ENCODE measurements around the gene MAT1A. TPM values are rescaled to one million over a fixed set of nuclear protein-coding genes. Genes with fewer than 3 reads are reported as not detected.

The MAT1A gene
- total and polyA plus RNA-seq, 2 of the 13 experiments (the other 11 are each of a cell fraction or from before 2014, with no cell fraction given): 57.1 to 76.9 TPM

DNA sequence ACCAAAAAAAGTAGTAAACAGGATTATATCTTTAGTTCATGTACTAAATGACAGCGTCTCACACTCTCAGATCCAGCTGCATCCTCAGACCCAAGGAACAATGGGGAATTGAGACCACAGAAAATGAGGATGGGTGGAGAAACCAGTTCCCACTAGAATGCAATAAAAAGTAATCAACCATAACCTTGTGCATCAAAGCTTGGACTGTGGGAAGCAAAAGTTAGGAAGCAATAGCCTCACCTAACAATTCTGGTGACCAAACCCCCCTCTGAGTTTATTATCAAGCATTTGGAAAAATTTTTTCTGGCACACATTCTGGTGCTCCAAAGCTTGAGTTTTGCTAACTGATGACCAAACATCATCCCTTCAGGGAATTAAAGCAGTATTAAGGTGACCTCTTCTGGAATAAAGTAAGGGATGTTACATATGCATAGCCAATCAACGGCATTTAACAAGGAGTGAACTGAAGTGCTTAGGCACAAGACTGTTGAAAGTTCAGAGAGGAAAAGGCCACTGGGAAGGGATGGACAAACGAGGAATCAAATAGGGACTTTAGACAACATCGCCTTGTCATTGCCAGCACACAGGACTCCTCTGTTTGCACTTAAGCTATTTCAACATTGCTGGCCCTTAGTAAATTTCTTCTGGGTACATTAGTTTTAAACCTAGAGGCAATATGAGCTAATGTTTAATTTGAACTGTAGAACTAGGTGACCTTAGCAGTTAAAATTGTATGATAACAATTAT is 1.2 kb upstream of the MAT1A start (continued):
- TF ChIP-seq, protein P1, sequence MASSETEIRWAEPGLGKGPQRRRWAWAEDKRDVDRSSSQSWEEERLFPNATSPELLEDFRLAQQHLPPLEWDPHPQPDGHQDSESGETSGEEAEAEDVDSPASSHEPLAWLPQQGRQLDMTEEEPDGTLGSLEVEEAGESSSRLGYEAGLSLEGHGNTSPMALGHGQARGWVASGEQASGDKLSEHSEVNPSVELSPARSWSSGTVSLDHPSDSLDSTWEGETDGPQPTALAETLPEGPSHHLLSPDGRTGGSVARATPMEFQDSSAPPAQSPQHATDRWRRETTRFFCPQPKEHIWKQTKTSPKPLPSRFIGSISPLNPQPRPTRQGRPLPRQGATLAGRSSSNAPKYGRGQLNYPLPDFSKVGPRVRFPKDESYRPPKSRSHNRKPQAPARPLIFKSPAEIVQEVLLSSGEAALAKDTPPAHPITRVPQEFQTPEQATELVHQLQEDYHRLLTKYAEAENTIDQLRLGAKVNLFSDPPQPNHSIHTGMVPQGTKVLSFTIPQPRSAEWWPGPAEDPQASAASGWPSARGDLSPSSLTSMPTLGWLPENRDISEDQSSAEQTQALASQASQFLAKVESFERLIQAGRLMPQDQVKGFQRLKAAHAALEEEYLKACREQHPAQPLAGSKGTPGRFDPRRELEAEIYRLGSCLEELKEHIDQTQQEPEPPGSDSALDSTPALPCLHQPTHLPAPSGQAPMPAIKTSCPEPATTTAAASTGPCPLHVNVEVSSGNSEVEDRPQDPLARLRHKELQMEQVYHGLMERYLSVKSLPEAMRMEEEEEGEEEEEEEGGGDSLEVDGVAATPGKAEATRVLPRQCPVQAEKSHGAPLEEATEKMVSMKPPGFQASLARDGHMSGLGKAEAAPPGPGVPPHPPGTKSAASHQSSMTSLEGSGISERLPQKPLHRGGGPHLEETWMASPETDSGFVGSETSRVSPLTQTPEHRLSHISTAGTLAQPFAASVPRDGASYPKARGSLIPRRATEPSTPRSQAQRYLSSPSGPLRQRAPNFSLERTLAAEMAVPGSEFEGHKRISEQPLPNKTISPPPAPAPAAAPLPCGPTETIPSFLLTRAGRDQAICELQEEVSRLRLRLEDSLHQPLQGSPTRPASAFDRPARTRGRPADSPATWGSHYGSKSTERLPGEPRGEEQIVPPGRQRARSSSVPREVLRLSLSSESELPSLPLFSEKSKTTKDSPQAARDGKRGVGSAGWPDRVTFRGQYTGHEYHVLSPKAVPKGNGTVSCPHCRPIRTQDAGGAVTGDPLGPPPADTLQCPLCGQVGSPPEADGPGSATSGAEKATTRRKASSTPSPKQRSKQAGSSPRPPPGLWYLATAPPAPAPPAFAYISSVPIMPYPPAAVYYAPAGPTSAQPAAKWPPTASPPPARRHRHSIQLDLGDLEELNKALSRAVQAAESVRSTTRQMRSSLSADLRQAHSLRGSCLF (CRISPR knock-in tag; IDR thresholded peaks at IDR 0.05; ENCODE audit: borderline replicate concordance): no peak
- TF ChIP-seq GMEB1 (CRISPR knock-in tag; IDR thresholded peaks at IDR 0.05; ENCODE audit: borderline replicate concordance): no peak
- TF ChIP-seq SIX1 (CRISPR knock-in tag; IDR thresholded peaks at IDR 0.05; ENCODE audit: borderline replicate concordance): peak; percentile 49; the same call in 1 of the 2 replicates
- peak; percentile 64; the same call in 1 of the 2 replicates for TF ChIP-seq MEIS1 (CRISPR knock-in tag; IDR thresholded peaks at IDR 0.05; ENCODE audit: borderline replicate concordance)
- TF ChIP-seq, protein P2, sequence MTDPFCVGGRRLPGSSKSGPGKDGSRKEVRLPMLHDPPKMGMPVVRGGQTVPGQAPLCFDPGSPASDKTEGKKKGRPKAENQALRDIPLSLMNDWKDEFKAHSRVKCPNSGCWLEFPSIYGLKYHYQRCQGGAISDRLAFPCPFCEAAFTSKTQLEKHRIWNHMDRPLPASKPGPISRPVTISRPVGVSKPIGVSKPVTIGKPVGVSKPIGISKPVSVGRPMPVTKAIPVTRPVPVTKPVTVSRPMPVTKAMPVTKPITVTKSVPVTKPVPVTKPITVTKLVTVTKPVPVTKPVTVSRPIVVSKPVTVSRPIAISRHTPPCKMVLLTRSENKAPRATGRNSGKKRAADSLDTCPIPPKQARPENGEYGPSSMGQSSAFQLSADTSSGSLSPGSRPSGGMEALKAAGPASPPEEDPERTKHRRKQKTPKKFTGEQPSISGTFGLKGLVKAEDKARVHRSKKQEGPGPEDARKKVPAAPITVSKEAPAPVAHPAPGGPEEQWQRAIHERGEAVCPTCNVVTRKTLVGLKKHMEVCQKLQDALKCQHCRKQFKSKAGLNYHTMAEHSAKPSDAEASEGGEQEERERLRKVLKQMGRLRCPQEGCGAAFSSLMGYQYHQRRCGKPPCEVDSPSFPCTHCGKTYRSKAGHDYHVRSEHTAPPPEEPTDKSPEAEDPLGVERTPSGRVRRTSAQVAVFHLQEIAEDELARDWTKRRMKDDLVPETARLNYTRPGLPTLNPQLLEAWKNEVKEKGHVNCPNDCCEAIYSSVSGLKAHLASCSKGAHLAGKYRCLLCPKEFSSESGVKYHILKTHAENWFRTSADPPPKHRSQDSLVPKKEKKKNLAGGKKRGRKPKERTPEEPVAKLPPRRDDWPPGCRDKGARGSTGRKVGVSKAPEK (CRISPR knock-in tag; IDR thresholded peaks at IDR 0.05; ENCODE audit: borderline replicate concordance): no peak
- TF ChIP-seq HDAC6 (IDR thresholded peaks at IDR 0.05; ENCODE audit: low read depth, low read length): no peak
- no peak for TF ChIP-seq ZNF558 (CRISPR knock-in tag; IDR thresholded peaks at IDR 0.05; ENCODE audit: borderline replicate concordance)
- TF ChIP-seq ZNF446 (CRISPR knock-in tag; IDR thresholded peaks at IDR 0.05): no peak
- TF ChIP-seq IKZF4 (CRISPR knock-in tag; IDR thresholded peaks at IDR 0.05; ENCODE audit: borderline replicate concordance, low read depth, not compliant biosample characterization): no peak
- TF ChIP-seq PBX3 (CRISPR knock-in tag; IDR thresholded peaks at IDR 0.05; ENCODE audit: borderline replicate concordance): no peak
- no peak for TF ChIP-seq ZUFSP (CRISPR knock-in tag; IDR thresholded peaks at IDR 0.05; ENCODE audit: borderline replicate concordance)
- TF ChIP-seq AGO2 (optimal IDR thresholded peaks at IDR 0.05; ENCODE audit: low read depth, low read length): no peak
- TF ChIP-seq ZNF367 (CRISPR knock-in tag; IDR thresholded peaks at IDR 0.05; ENCODE audit: borderline replicate concordance): no peak
- TF ChIP-seq ZNF792 (CRISPR knock-in tag; IDR thresholded peaks at IDR 0.05): no peak
- no peak for TF ChIP-seq ZNF644 (CRISPR knock-in tag; IDR thresholded peaks at IDR 0.05; ENCODE audit: low read depth)

Data from HepG2 (cell line).